SK-N-SH (cell line): ENCODE measurements around the gene ZNF804B.

Experiments used
- CHD2 ChIP-seq: fragments of 150-350 bp; IDR thresholded peaks from 2 replicates; pipeline ENCODE4 v1.6.1; 2018; ENCODE audit warnings: low read length; ENCODE audit not compliant: partially characterized antibody
- CTCF ChIP-seq: fragments of 200-600 bp; sonication (generic); IDR thresholded peaks from 2 replicates; pipeline ENCODE4 v1.6.1; 2017; ENCODE audit warnings: antibody characterized with exemption, mild to moderate bottlenecking, moderate library complexity
- EP300 ChIP-seq, 2 experiments: IDR thresholded peaks; 2 replicates each; pipeline versions ENCODE4 v1.4.0 to v1.6.1; 2012; ENCODE audit warnings: borderline replicate concordance in 1 of 2, low read depth in 1 of 2, low read length in 1 of 2
- FOSL2 ChIP-seq: IDR thresholded peaks from 2 replicates; pipeline ENCODE4 v1.4.0; 2012; ENCODE audit warnings: low read depth, mild to moderate bottlenecking, moderate library complexity, borderline replicate concordance
- POLR2AphosphoS5 ChIP-seq: IDR thresholded peaks from 2 replicates; pipeline ENCODE4 v1.6.1; 2012; ENCODE audit warnings: low read depth, low read length
- TEAD4 ChIP-seq: IDR thresholded peaks from 2 replicates; pipeline ENCODE4 v1.4.0; 2012; ENCODE audit warnings: mild to moderate bottlenecking, borderline replicate concordance; ENCODE audit not compliant: insufficient read depth
- YY1 ChIP-seq: IDR thresholded peaks from 2 replicates; pipeline ENCODE4 v1.4.0; 2012; ENCODE audit warnings: low read depth, mild to moderate bottlenecking
- ZBTB33 ChIP-seq: IDR thresholded peaks from 2 replicates; pipeline ENCODE4 v1.4.0; 2012; ENCODE audit warnings: low read depth, borderline replicate concordance
- TF ChIP-seq, protein P1 (sequence below): IDR thresholded peaks from 2 replicates; pipeline ENCODE4 v1.6.1; 2012; ENCODE audit warnings: mild to moderate bottlenecking, low read depth, low read length, moderate library complexity
- TF ChIP-seq, protein P2 (sequence below): IDR thresholded peaks from 2 replicates; pipeline ENCODE4 v1.4.0; 2012; ENCODE audit warnings: low read depth

GRCh38 chr7:89246196-89246595, 486.7 kb downstream of the ZNF804B start:
- no peak for TF ChIP-seq ZBTB33
- TF ChIP-seq CTCF = no peak
- TF ChIP-seq, protein P1, sequence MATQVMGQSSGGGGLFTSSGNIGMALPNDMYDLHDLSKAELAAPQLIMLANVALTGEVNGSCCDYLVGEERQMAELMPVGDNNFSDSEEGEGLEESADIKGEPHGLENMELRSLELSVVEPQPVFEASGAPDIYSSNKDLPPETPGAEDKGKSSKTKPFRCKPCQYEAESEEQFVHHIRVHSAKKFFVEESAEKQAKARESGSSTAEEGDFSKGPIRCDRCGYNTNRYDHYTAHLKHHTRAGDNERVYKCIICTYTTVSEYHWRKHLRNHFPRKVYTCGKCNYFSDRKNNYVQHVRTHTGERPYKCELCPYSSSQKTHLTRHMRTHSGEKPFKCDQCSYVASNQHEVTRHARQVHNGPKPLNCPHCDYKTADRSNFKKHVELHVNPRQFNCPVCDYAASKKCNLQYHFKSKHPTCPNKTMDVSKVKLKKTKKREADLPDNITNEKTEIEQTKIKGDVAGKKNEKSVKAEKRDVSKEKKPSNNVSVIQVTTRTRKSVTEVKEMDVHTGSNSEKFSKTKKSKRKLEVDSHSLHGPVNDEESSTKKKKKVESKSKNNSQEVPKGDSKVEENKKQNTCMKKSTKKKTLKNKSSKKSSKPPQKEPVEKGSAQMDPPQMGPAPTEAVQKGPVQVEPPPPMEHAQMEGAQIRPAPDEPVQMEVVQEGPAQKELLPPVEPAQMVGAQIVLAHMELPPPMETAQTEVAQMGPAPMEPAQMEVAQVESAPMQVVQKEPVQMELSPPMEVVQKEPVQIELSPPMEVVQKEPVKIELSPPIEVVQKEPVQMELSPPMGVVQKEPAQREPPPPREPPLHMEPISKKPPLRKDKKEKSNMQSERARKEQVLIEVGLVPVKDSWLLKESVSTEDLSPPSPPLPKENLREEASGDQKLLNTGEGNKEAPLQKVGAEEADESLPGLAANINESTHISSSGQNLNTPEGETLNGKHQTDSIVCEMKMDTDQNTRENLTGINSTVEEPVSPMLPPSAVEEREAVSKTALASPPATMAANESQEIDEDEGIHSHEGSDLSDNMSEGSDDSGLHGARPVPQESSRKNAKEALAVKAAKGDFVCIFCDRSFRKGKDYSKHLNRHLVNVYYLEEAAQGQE = no peak
- TF ChIP-seq EP300 (IDR thresholded peaks at IDR 0.05; ENCODE audit: borderline replicate concordance in 1 of 2, low read depth in 1 of 2, low read length in 1 of 2) = no peak
- TF ChIP-seq YY1 = no peak
- TF ChIP-seq, protein P2, sequence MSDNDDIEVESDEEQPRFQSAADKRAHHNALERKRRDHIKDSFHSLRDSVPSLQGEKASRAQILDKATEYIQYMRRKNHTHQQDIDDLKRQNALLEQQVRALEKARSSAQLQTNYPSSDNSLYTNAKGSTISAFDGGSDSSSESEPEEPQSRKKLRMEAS = no peak
- no peak for TF ChIP-seq CHD2
- TF ChIP-seq FOSL2 = no peak
- no peak for TF ChIP-seq POLR2AphosphoS5
- no peak for TF ChIP-seq TEAD4
